ENCODE data around the gene OR10A3.

- no peak for TF ChIP-seq CTCF (optimal IDR thresholded peaks at IDR 0.05 in 1 of 3, IDR thresholded peaks at IDR 0.05 in 1 of 3, conservative IDR thresholded peaks at IDR 0.05 in 1 of 3; ENCODE audit: extremely low read depth in 1 of 3, insufficient read depth in 2 of 3, low read length in 3 of 3)
- no peak for TF ChIP-seq EZH2 (IDR thresholded peaks at IDR 0.05; ENCODE audit: low read length)
These were observed 49.3 kb downstream of the OR10A3 start for GRCh38 chr11:7892059-7892699.
